ENCODE data around the gene ELK1. TPM values are rescaled to one million over a fixed set of nuclear protein-coding genes. Genes with fewer than 3 reads are reported as not detected.
"Not testable (repeated sequence)": the region's sequence is repeated elsewhere in the genome, so short reads cannot be mapped to it uniquely, and the experiment has no call there.

ELK1 gene
- total RNA-seq, 1 experiment from 2014 or later = 22.0 TPM

- H2AFZ ChIP-seq = no peak overlapping the region
- ChIA-PET CTCF (no interaction called here), POLR2A (ENCODE audit: unreplicated experiment) (no interaction called here)
- BruUV-seq (replicated peaks) = no TSS peak
- H3K4me1 ChIP-seq (replicated peaks; ENCODE audit: insufficient read depth) = no peaks in the 10 kb centered on the region
- H3K79me2 ChIP-seq (ENCODE audit: low read depth) = no peaks in the 10 kb centered on the region
- H3F3A ChIP-seq (ENCODE audit: insufficient read depth, low read depth) = no peaks in the 10 kb centered on the region
- no peak overlapping the region for H3K27ac ChIP-seq
- H3K27me3 ChIP-seq (ENCODE audit: insufficient read depth, low read depth) = no peaks in the 10 kb centered on the region
- peak in 1 of 2 experiments; percentile 44 for DNase-seq
- intact Hi-C loops (cut with micrococcal nuclease; ENCODE audit: unreplicated experiment) = no loop called here
- no peaks in the 10 kb centered on the region for H4K20me1 ChIP-seq (ENCODE audit: insufficient read depth)
- no peak for TF ChIP-seq CTCF (conservative IDR thresholded peaks at IDR 0.05)
- no peak for TF ChIP-seq EZH2 (IDR thresholded peaks at IDR 0.05; ENCODE audit: low read depth)
- no peak overlapping the region for H3K4me2 ChIP-seq
- no peaks in the 10 kb centered on the region for H3K9me2 ChIP-seq (ENCODE audit: insufficient read depth)
- H3K9me3 ChIP-seq (ENCODE audit: insufficient read depth, low read depth) = no peaks in the 10 kb centered on the region
- no peak overlapping the region for H3K4me3 ChIP-seq
- no peaks in the 10 kb centered on the region for H3K36me3 ChIP-seq (ENCODE audit: low read depth)
Measured at GRCh38 chrX:47687263-47687662, 36.9 kb upstream of the ELK1 start.

- no peaks in the 10 kb centered on the region for H3K36me3 ChIP-seq (ENCODE audit: low read depth)
- no TSS peak for BruUV-seq (replicated peaks)
- no peaks in the 10 kb centered on the region for H3K9me3 ChIP-seq (ENCODE audit: insufficient read depth, low read depth)
- POLR2A ChIA-PET (ENCODE audit: unreplicated experiment) = no interaction called here
- no peak for DNase-seq
- no peaks in the 10 kb centered on the region for H4K20me1 ChIP-seq (ENCODE audit: insufficient read depth)
- H3K79me2 ChIP-seq (ENCODE audit: low read depth) = no peaks in the 10 kb centered on the region
- H3F3A ChIP-seq (ENCODE audit: insufficient read depth, low read depth) = no peaks in the 10 kb centered on the region
- no peak for TF ChIP-seq EZH2 (IDR thresholded peaks at IDR 0.05; ENCODE audit: low read depth)
- TF ChIP-seq CTCF (conservative IDR thresholded peaks at IDR 0.05) = no peak
- CTCF ChIA-PET = no interaction called here
- H3K4me1 ChIP-seq (replicated peaks; ENCODE audit: insufficient read depth) = no peaks in the 10 kb centered on the region
- no peak overlapping the region for H3K4me3 ChIP-seq
- intact Hi-C loops (cut with micrococcal nuclease; ENCODE audit: unreplicated experiment) = no loop called here
- no peak overlapping the region for H2AFZ ChIP-seq
- no peak overlapping the region for H3K4me2 ChIP-seq
- H3K9me2 ChIP-seq (ENCODE audit: insufficient read depth) = no peaks in the 10 kb centered on the region
- no peaks in the 10 kb centered on the region for H3K27me3 ChIP-seq (ENCODE audit: insufficient read depth, low read depth)
- no peak overlapping the region for H3K27ac ChIP-seq
Measured at GRCh38 chrX:47683829-47684205, 33.5 kb upstream of the ELK1 start.

GRCh38 chrX:47683184-47683828, 32.9 kb upstream of the ELK1 start:
- no peaks in the 10 kb centered on the region for H3K79me2 ChIP-seq (ENCODE audit: low read depth)
- TF ChIP-seq CTCF (conservative IDR thresholded peaks at IDR 0.05) = no peak
- no peak for TF ChIP-seq EZH2 (IDR thresholded peaks at IDR 0.05; ENCODE audit: low read depth)
- ChIA-PET POLR2A (ENCODE audit: unreplicated experiment) (no interaction called here), CTCF (no interaction called here)
- DNase-seq = no peak
- H3K4me3 ChIP-seq = no peak overlapping the region
- H3K27ac ChIP-seq = no peak overlapping the region
- no peaks in the 10 kb centered on the region for H3K4me1 ChIP-seq (replicated peaks; ENCODE audit: insufficient read depth)
- BruUV-seq (replicated peaks) = no TSS peak
- intact Hi-C loops (cut with micrococcal nuclease; ENCODE audit: unreplicated experiment) = no loop called here
- no peaks in the 10 kb centered on the region for H3K27me3 ChIP-seq (ENCODE audit: insufficient read depth, low read depth)
- no peaks in the 10 kb centered on the region for H3K9me2 ChIP-seq (ENCODE audit: insufficient read depth)
- no peaks in the 10 kb centered on the region for H3K36me3 ChIP-seq (ENCODE audit: low read depth)
- H3F3A ChIP-seq (ENCODE audit: insufficient read depth, low read depth) = no peaks in the 10 kb centered on the region
- no peak overlapping the region for H2AFZ ChIP-seq
- no peaks in the 10 kb centered on the region for H4K20me1 ChIP-seq (ENCODE audit: insufficient read depth)
- no peak overlapping the region for H3K4me2 ChIP-seq
- H3K9me3 ChIP-seq (ENCODE audit: insufficient read depth, low read depth) = no peaks in the 10 kb centered on the region

GRCh38 chrX:47675959-47676859, 25.8 kb upstream of the ELK1 start:
- H3K4me2 ChIP-seq; H3K9me3 ChIP-seq (ENCODE audit: insufficient read depth, low read depth); CTCF ChIA-PET; H3K79me2 ChIP-seq (ENCODE audit: low read depth); intact Hi-C loops (cut with micrococcal nuclease; ENCODE audit: unreplicated experiment); POLR2A ChIA-PET (ENCODE audit: unreplicated experiment); H3K9me2 ChIP-seq (ENCODE audit: insufficient read depth); H3K27ac ChIP-seq; H3K27me3 ChIP-seq (ENCODE audit: insufficient read depth, low read depth); H3K4me3 ChIP-seq; H3K4me1 ChIP-seq (replicated peaks; ENCODE audit: insufficient read depth); BruUV-seq (replicated peaks); H3F3A ChIP-seq (ENCODE audit: insufficient read depth, low read depth); H2AFZ ChIP-seq; H3K36me3 ChIP-seq (ENCODE audit: low read depth); DNase-seq; H4K20me1 ChIP-seq (ENCODE audit: insufficient read depth): not testable (repeated sequence)

Measured in PC-9 (cell line).